Measurements from ENCODE around the gene DYSF.

GRCh38 chr2:71587509-71588073 is 134.2 kb downstream of the DYSF start:
- TF ChIP-seq, protein P1, sequence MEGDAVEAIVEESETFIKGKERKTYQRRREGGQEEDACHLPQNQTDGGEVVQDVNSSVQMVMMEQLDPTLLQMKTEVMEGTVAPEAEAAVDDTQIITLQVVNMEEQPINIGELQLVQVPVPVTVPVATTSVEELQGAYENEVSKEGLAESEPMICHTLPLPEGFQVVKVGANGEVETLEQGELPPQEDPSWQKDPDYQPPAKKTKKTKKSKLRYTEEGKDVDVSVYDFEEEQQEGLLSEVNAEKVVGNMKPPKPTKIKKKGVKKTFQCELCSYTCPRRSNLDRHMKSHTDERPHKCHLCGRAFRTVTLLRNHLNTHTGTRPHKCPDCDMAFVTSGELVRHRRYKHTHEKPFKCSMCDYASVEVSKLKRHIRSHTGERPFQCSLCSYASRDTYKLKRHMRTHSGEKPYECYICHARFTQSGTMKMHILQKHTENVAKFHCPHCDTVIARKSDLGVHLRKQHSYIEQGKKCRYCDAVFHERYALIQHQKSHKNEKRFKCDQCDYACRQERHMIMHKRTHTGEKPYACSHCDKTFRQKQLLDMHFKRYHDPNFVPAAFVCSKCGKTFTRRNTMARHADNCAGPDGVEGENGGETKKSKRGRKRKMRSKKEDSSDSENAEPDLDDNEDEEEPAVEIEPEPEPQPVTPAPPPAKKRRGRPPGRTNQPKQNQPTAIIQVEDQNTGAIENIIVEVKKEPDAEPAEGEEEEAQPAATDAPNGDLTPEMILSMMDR (IDR thresholded peaks at IDR 0.05): no peak
- TF ChIP-seq POLR2A (IDR thresholded peaks at IDR 0.05) (no peak), POLR2AphosphoS5 (IDR thresholded peaks at IDR 0.05) (no peak)
